H1 (cell line): ENCODE measurements around the gene MEGF11. TPM values are rescaled to one million over a fixed set of nuclear protein-coding genes. Genes with fewer than 3 reads are reported as not detected.

Experiments
- BACH1 ChIP-seq: IDR thresholded peaks from 2 replicates; pipeline ENCODE4 v1.6.1; 2012; ENCODE audit warnings: low read length, improper control_type of control experiment
- CREB1 ChIP-seq: IDR thresholded peaks from 2 replicates; pipeline ENCODE4 v1.6.1; 2012; ENCODE audit warnings: inconsistent platforms
- EP300 ChIP-seq, 2 experiments: IDR thresholded peaks; 1 replicate in 1 of 2; 2 replicates in 1 of 2; pipeline ENCODE4 v1.6.1; 2011 to 2012; ENCODE audit warnings: low read depth in 2 of 2, low read length in 2 of 2, mild to moderate bottlenecking in 2 of 2, borderline replicate concordance in 1 of 2, inconsistent platforms in 1 of 2, moderate library complexity in 1 of 2
- GTF2F1 ChIP-seq: IDR thresholded peaks from 2 replicates; pipeline ENCODE4 v1.6.1; 2012; ENCODE audit warnings: low read depth, low read length, improper control_type of control experiment, borderline replicate concordance
- HDAC6 ChIP-seq: IDR thresholded peaks from one replicate; pipeline ENCODE4 v1.7.1; 2012; ENCODE audit warnings: low read depth, mild to moderate bottlenecking, inconsistent platforms, low read length, moderate library complexity
- JUN ChIP-seq: IDR thresholded peaks from 2 replicates; pipeline ENCODE4 v1.6.1; 2011; ENCODE audit warnings: low read depth, mild to moderate bottlenecking, improper control_type of control experiment, low read length
- JUND ChIP-seq: IDR thresholded peaks from 2 replicates; pipeline ENCODE4 v1.6.1; 2011; ENCODE audit warnings: mild to moderate bottlenecking, improper control_type of control experiment, low read length
- SIX5 ChIP-seq: IDR thresholded peaks from 2 replicates; pipeline ENCODE4 v1.6.1; 2011; ENCODE audit warnings: mild to moderate bottlenecking, low read depth, low read length
- polyA plus RNA-seq, 7 experiments: library from polyadenylated mRNA; depleted of rRNA in 3 of 7; stranded (reverse) in 5 of 7; unstranded in 2 of 7; fragments of >200 nt in 5 of 7; fragments of 200-250 nt in 2 of 7; gene quantifications; 1 replicate in 5 of 7; 2 replicates in 1 of 7; 4 replicates in 1 of 7; pipeline versions ENCODE4 v1.2.1 to v1.2.3, GENCODE V29; 2011 to 2013; ENCODE audit warnings: missing spikeins in 2 of 7, mixed read lengths in 2 of 7
- total RNA-seq: library from RNA; stranded (reverse); fragmentation: NEBNext Ultra II Directional; extraction: Animal tissue kit (Norgen Biotek cat#: 25700); gene quantifications from 2 replicates; pipeline ENCODE4 v1.2.1, GENCODE V29; 2021

MEGF11 gene
- total and polyA plus RNA-seq, 2 of the 8 experiments (the other 6 are each of a cell fraction or from before 2014, with no cell fraction given), result 4.4 to 4.8 TPM

DNA sequence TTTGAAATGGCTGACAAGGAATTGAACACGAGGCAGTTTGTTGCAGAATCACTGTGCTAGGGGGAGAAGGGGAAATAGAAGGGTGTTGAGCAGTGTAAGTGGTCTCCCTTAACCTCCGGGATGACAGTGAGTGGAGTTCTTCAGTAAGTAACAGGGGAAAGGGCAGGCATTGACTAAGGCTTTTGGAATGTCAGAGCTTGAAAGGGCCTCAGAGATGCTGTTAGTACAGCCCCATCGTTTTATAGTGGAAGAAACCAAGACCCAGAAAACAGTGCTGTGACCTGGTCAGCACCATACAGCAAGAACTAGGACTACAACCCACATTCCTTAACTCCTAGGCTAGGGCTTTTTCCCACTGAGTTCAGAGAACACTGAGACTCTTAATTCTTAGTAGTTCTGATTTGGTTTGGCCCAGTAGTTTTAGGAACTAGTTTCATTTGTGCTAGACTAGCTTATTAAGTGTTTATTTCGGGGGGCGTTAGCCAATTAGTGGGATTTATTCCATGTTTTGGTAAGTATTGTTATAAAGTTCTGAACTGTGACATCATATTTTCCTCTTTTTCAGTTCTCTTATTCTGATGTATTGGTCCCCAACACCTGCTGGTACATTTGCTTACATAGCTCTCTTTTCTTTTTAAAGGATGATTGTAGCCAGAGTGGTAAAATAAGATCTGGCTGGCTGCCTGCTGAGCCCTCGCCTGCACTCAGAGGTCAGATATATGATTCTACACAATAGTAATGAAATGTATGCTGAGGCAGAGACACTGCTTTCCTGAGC is 350.1 kb downstream of the MEGF11 start (continued):
- TF ChIP-seq EP300 (IDR thresholded peaks at IDR 0.05; ENCODE audit: borderline replicate concordance in 1 of 2, low read depth in 2 of 2, low read length in 2 of 2) (no peak), JUND (no peak), BACH1 (no peak), HDAC6 (no peak), GTF2F1 (no peak), JUN (no peak), CREB1 (no peak), SIX5 (no peak)
